PC-3 (cell line): ENCODE results near the gene KCNV2. TPM values are rescaled to one million over a fixed set of nuclear protein-coding genes. Genes with fewer than 3 reads are reported as not detected.

Experiments
- ATAC-seq: fragments of 200-7000 bp; cut with Tn5 transposase; 2 replicates; pipeline ENCODE4 v1.9.1; 2020; ENCODE audit warnings: mild to moderate bottlenecking, moderate library complexity
- BruUV-seq: library from RNA; stranded (reverse); fragments of 400-500 nt; replicated peaks from 2 replicates; lab custom pipeline; 2021; lab: Mats Ljungman, UMichigan
- CTCF ChIA-PET: fragments of 300-600 bp; sonication (Branson Sonifier 250); formaldehyde crosslinking; loops from one replicate; lab custom pipeline; 2022; ENCODE audit warnings: antibody characterized with exemption; lab: Charles Lee
- POLR2A ChIA-PET: fragments of 300-600 bp; sonication (Branson Sonifier 250); formaldehyde crosslinking; loops from one replicate; lab custom pipeline; 2022; ENCODE audit warnings: antibody characterized with exemption; ENCODE audit not compliant: unreplicated experiment; lab: Charles Lee
- DNase-seq: peaks from one replicate; pipeline ENCODE4 v3.0.0-alpha.2; 2015
- H2AFZ ChIP-seq: fragments of 300-600 bp; sonication (generic); 2 replicates; pipeline ENCODE4 v1.6.0; 2016; ENCODE audit warnings: antibody characterized with exemption, low read length
- H3F3A ChIP-seq: fragments of 300-600 bp; sonication (generic); one replicate; pipeline ENCODE4 v1.6.0; 2017; ENCODE audit warnings: antibody characterized with exemption, low read length, control low read depth, mild to moderate bottlenecking; ENCODE audit not compliant: unreplicated experiment
- H3K27ac ChIP-seq: fragments of 300-600 bp; sonication (generic); 2 replicates; pipeline ENCODE4 v1.5.1; 2016; ENCODE audit warnings: mild to moderate bottlenecking, low read length
- H3K27me3 ChIP-seq: fragments of 300-600 bp; sonication (generic); 2 replicates; pipeline ENCODE4 v1.6.1; 2016; ENCODE audit warnings: low read length, mixed read lengths
- H3K36me3 ChIP-seq: fragments of 300-600 bp; sonication (generic); 2 replicates; pipeline ENCODE4 v1.6.1; 2016; ENCODE audit warnings: low read depth, mixed run types, low read length, mixed read lengths
- H3K4me1 ChIP-seq: fragments of 300-600 bp; sonication (generic); 2 replicates; pipeline ENCODE4 v1.5.1; 2016; ENCODE audit warnings: low read length; ENCODE audit not compliant: insufficient read depth
- H3K4me2 ChIP-seq: fragments of 300-600 bp; sonication (generic); 2 replicates; pipeline ENCODE4 v1.6.0; 2016; ENCODE audit warnings: low read length
- H3K4me3 ChIP-seq: fragments of 300-600 bp; sonication (generic); 2 replicates; pipeline ENCODE4 v1.5.1; 2016; ENCODE audit warnings: mild to moderate bottlenecking, low read length, mixed read lengths
- H3K79me2 ChIP-seq: fragments of 300-600 bp; sonication (generic); 2 replicates; pipeline ENCODE4 v1.6.1; 2017; ENCODE audit warnings: low read length, mixed read lengths
- H3K9ac ChIP-seq: fragments of 300-600 bp; sonication (generic); 2 replicates; pipeline ENCODE4 v1.6.0; 2016; ENCODE audit warnings: mild to moderate bottlenecking, low read length
- H3K9me2 ChIP-seq: fragments of 300-600 bp; sonication (generic); replicated peaks from 2 replicates; pipeline ENCODE4 v1.6.1; 2016; ENCODE audit warnings: mixed run types, low read length, mixed read lengths
- H3K9me3 ChIP-seq: fragments of 300-600 bp; sonication (generic); 2 replicates; pipeline ENCODE4 v1.6.1; 2016; ENCODE audit warnings: low read length, mixed read lengths
- H4K20me1 ChIP-seq: fragments of 300-600 bp; sonication (generic); 2 replicates; pipeline ENCODE4 v1.6.1; 2016; ENCODE audit warnings: low read length, mixed read lengths
- EZH2 ChIP-seq: fragments of 300-600 bp; sonication (generic); IDR thresholded peaks from one replicate; pipeline ENCODE4 v1.6.1; 2017; ENCODE audit warnings: antibody characterized with exemption, mild to moderate bottlenecking, low read length; ENCODE audit not compliant: unreplicated experiment
- EZH2phosphoT487 ChIP-seq: fragments of 300-600 bp; sonication (generic); IDR thresholded peaks from 2 replicates; pipeline ENCODE4 v1.6.1; 2018; ENCODE audit warnings: mild to moderate bottlenecking, antibody characterized with exemption, low read length, borderline replicate concordance
- intact Hi-C: fragments of 100-400 bp; cut with micrococcal nuclease; formaldehyde crosslinking; loops from 2 replicates; pipeline ENCODE4 v1.9.0; 2023
- total RNA-seq: library from RNA; depleted of rRNA; stranded (reverse); fragments of >200 nt; gene quantifications from 2 replicates; pipeline ENCODE4 v1.2.3, GENCODE V29; 2014
- TF ChIP-seq, protein P1 (sequence below): fragments of 300-600 bp; sonication (generic); conservative IDR thresholded peaks from 2 replicates; pipeline ENCODE4 v1.5.1; 2017; ENCODE audit warnings: antibody characterized with exemption, low read depth, mild to moderate bottlenecking, low read length

KCNV2 gene
- total RNA-seq, 1 experiment from 2014 or later, result not detected

DNA sequence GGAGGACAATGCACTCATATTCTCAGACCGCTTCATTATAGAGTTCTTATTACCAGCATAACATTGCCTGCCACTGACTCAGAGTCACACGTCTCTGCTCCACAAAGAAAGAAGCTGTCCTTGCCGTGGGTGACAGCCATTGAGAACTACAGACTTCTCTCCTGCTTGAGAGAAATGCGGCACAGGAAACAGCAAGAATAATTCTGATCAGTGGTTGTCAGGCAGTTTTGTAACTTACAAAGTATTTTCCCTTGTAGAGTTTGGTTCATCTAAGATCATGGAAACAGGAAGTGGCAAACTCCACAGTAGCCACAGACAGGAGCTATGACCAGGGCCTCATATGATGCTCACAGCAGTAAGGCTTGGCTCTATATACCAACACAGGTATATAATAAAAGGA, 47.0 kb downstream of the KCNV2 start:
- no peaks in the 10 kb centered on the region for H3F3A ChIP-seq
- CTCF ChIA-PET, result no interaction called here
- ATAC-seq, result no peak
- no peaks in the 10 kb centered on the region for H3K9me2 ChIP-seq
- POLR2A ChIA-PET, result no interaction called here
- H3K4me3 ChIP-seq, result no peak overlapping the region
- H3K79me2 ChIP-seq, result no peaks in the 10 kb centered on the region
- intact Hi-C loops, result no loop called here
- H2AFZ ChIP-seq, result no peak overlapping the region
- no peaks in the 10 kb centered on the region; the same call in 1 of the 2 replicates for H3K36me3 ChIP-seq
- no peak overlapping the region for H3K9ac ChIP-seq
- no peak overlapping the region for H3K4me2 ChIP-seq
- no peaks in the 10 kb centered on the region for H3K4me1 ChIP-seq
- BruUV-seq, result no TSS peak
- no peak for TF ChIP-seq EZH2
- TF ChIP-seq EZH2phosphoT487, result no peak
- TF ChIP-seq, protein P1, sequence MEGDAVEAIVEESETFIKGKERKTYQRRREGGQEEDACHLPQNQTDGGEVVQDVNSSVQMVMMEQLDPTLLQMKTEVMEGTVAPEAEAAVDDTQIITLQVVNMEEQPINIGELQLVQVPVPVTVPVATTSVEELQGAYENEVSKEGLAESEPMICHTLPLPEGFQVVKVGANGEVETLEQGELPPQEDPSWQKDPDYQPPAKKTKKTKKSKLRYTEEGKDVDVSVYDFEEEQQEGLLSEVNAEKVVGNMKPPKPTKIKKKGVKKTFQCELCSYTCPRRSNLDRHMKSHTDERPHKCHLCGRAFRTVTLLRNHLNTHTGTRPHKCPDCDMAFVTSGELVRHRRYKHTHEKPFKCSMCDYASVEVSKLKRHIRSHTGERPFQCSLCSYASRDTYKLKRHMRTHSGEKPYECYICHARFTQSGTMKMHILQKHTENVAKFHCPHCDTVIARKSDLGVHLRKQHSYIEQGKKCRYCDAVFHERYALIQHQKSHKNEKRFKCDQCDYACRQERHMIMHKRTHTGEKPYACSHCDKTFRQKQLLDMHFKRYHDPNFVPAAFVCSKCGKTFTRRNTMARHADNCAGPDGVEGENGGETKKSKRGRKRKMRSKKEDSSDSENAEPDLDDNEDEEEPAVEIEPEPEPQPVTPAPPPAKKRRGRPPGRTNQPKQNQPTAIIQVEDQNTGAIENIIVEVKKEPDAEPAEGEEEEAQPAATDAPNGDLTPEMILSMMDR, result no peak
- no peak for DNase-seq
- no peaks in the 10 kb centered on the region for H3K27me3 ChIP-seq
- no peaks in the 10 kb centered on the region for H4K20me1 ChIP-seq
- H3K9me3 ChIP-seq, result no peaks in the 10 kb centered on the region
- no peak overlapping the region for H3K27ac ChIP-seq

DNA sequence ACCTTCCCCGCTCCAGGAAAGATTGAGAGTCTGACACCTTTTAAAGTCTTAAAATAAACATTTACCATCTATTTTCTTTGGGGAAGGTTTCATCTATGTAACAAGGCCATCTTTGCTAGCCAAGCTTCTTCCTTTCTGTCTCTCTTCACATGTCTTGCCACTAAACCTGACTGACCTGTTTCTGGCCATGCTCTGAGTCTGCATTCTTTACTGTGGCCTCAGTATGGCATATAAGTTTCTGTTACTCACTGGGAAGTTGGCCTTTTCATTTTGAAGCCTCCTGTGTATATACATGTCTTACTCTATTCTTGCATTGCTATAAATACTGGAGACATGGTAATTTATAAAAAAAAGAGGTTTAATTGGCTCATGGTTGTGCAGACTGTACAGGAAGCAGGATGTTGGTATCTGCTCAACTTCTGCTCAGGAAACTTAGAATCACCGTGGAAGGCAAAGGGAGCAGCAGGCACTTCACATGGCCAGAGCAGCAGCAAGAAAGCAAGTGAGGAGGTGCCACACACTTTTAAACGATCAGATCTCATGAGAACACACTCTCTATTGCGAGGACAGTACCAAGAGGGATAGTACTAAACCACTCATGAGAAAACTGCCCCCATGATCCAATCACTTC, 48.1 kb downstream of the KCNV2 start:
- intact Hi-C loops, result no loop called here
- ChIA-PET CTCF (no interaction called here), POLR2A (no interaction called here)
- Histone ChIP-seq H3K36me3 (no peaks in the 10 kb centered on the region; the same call in 1 of the 2 replicates), H3K4me2 (no peak overlapping the region), H3K4me1 (no peaks in the 10 kb centered on the region), H3K4me3 (no peak overlapping the region), H3K79me2 (no peaks in the 10 kb centered on the region), H3F3A (no peaks in the 10 kb centered on the region), H4K20me1 (no peaks in the 10 kb centered on the region), H3K9me3 (no peaks in the 10 kb centered on the region), H3K27me3 (no peaks in the 10 kb centered on the region), H3K9me2 (no peaks in the 10 kb centered on the region), H3K9ac (no peak overlapping the region), H3K27ac (no peak overlapping the region), H2AFZ (no peak overlapping the region)
- peak; percentile 45 for DNase-seq
- BruUV-seq, result no TSS peak
- no peak for ATAC-seq
- TF ChIP-seq, protein P1, result no peak
- TF ChIP-seq EZH2, result no peak
- TF ChIP-seq EZH2phosphoT487, result no peak
